GM18873 (cell line): ENCODE measurements around the gene ZBTB20.
A peak's percentile ranks its signal among the peaks of the same experiment; 100 is the strongest.

Source experiments
- ATAC-seq: cut with Tn5 transposase; IDR thresholded peaks from one replicate; pipeline ENCODE4 v1.9.1; 2021; ENCODE audit warnings: mild to moderate bottlenecking, moderate library complexity, moderate number of reproducible peaks; ENCODE audit not compliant: unreplicated experiment, low FRiP score

Gene ZBTB20

DNA sequence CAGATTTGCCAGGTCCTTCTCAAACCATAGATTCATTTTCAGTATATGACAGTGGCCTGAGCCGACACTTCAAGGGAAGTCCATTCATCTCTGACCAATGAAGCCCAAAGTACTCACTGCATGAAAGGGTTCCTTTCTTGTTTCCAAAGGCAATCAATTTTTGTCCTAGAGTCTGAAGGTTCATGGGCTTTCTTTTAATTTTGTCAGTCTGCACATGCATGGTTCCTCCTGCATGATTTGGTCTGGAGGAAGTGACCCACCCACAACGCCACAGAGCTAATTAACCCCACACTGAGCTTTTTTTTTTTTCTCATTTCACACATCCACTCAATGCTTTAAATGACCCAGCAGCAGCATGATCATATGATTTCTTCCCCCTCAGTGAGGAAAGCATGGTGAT lies 636.9 kb downstream of the ZBTB20 start:
- ATAC-seq = no peak

DNA sequence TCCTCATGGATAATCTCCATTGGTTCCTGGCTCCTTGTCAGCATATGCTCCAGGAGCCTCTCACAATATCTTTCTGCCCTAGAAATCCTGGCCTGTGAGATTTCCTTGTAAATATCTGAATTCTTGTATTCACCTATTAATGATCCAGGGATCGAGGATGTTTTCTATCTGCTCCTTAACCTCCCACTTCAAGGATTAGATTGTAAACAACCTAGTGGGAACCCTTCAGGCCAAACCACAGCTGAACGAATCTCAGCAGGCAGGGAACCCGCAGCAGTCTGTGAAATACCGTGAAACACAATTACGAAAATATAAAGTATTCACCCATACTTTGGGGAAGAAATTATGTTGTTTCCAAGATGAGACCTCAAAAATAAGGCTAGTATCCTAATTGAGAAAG lies 637.3 kb downstream of the ZBTB20 start:
- ATAC-seq = no peak

DNA sequence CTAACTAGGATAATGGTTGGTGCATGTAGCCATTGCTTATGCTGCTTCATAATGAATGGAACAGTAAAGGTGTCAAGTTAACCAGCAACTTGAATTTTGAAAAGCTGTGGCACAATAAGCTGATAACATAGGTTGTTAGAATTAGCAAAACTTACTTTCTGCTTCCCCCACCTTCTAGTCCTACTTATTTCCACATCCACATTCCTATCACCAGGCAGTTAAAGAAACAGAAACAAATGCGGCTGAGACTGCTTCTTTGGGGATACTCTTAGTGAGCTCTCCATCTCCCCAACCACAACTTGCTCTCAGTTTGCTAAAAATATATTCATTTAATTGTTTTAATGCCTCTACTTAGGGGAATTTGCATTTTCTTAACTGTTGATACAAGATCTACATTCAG lies 638.1 kb downstream of the ZBTB20 start:
- ATAC-seq = no peak

DNA sequence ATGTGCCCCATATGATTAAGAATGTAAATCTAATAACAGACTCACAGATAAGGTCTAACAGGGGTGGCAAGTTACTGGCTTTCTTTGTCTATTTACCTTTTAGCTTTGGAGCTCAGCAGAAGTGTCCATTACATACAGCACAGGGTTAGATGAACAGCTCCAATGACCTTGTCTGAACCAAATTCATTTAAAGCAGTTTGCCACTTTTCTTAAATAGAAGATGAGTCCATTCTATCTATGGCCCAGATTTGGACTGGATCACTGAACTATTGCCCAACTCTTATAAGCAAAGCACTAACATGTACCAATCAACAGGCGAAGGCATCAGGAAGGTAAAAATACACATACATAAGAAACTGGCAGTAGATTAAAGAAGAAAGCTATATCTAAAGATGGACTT lies 638.9 kb downstream of the ZBTB20 start:
- no peak for ATAC-seq

DNA sequence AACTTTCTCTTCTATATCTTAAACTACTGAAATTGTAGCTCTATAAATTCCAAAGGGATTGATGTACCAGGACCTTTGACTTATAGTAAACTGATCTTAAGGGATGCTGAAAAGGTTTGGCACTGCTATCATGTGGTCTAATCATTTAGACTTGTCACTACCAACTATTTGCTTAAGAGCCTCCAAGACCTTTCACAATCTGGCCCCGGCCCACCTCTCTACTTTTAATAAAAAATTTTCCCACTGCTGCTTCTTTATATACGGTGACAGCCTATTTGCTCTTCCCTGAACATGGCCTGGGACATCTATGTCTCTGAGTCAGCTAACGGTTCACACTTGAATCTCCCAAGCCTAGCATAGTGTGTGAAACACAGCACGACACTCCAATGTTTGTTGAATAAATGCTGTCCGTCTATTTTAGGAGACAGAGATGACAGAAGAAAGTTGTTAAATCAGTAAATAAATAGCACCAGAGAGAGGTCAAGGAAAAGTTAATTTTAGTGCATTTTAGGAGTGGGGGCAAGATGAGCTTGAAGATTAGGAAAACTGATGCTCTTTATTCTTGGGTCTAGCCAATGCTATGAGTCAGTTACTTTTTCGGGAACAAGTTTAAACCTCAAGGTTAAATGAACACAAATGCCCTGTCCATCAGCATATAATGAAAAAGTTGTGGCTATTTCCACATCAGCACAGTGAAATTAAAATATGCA lies 640.3 kb downstream of the ZBTB20 start:
- no peak for ATAC-seq

DNA sequence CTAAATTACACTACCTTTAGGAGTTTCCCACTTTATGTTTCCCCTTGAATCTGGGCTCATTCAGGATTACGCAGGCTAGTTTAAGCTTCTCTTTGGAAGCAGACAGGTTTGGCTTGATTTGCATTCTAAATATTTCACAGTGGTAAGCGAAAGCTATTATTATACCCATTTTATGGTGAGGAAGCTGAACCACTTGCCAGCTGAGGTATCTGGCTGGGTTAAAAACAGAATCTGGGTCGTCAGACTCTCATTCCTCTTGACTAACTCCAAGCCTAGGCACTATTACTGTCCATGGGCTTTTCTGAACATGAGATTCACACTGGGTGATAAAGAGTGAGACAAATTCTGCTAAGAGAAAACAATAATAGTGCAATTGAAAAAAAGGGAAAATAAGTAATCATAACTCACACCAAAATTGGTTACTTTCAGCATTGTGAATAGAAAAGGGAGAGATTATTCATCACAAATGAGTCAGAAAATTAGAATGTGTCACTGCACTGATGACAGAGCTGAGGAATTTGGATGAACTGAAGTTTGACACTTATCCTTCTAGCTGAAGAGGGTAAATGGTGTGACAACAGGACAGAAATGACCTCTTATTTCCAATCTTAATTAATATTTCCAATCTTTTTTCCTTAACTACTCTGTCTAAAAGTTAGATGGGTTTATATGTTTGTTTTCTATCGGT lies 642.0 kb downstream of the ZBTB20 start:
- no peak for ATAC-seq

DNA sequence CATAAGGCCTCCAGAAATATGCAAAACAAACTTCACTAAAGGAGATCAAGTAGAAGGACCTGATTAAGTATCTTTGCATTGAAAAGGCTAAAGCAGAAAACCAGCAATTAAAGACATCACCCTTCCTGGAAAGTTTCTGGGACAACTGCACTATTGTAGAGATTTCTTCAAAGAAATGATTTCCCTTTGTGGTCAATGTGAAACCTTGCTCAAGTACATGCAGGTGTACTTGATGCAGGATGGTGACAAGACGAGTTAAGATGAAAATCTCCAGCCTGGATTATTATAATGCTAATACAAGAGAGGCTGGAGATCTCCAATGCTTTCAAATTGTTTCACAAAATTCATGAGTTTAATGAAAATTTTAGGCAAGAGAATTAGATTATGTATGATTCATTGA lies 644.9 kb downstream of the ZBTB20 start:
- peak; percentile 46 for ATAC-seq

DNA sequence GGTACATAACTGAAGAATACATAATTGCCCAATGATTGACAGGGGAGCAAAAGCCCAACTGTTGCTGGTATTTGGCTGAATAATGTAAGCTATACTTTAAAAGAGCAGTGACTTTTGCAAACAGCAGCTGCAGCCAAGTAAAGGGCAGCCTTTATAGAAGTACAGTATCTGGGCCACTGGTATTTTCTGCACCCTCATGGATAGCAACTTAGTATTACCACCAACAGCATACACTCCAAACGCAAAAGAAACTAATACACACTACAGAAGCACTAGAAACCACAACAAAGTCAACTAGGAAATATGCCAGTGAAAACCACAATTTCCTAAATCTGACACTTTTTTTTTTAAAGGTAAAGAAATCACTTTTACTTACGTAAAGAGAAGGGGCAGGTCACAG lies 647.1 kb downstream of the ZBTB20 start:
- ATAC-seq = no peak

DNA sequence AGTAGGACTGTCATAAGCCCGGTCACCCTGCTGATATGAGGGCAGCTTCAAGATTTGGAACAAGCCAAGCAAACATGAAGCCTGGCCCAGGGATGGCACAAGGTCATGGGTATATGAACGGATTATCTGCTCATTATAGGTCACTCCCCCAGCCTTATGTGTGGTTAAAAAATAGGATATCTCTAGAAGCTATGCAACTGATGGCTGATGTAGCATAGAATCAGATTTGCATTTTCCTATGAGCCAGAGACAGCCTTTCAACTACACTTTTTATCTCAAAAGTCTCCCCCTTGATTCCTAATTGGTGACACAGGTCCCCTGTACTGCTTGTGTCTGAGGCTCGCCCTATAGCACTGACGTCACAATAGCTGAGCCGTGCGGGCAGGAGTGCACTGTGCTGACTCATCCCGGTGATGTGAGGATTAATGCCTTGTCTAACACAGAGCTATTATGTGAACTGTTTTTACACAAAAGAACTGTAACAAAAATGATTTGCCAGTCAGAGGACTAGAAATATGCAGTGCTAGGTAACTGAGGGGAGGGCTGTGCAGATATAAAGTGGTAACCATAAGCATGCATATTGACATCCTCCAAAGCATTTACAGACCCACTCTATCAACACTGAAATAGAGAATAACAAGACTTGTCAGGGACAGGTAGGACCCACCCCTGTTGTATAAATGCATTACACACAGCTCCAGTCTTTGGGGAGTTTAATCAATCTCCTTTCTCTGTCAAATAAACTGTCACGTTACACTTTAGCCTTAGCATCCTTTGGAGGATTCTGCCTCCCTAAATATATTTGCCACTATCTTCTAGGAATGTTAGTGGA lies 648.3 kb downstream of the ZBTB20 start:
- no peak for ATAC-seq

DNA sequence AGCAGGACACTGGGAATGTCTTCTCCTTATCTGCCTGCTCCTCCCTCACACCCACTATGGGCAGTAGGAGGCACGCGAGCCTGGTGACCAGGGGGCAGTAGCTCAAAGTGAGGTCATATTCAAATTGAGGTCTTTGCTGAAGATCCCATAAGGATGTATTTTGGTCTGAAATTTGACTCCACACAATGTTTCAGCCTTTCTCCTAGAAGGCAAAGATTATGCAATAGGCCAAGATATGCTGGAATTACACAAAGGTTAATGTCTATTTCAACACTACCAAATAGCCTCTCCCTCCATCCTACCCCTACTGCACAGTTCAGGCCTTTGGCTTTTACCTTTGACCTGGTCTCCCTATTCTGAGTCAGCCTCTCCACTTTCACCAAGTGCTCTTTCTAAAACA lies 650.2 kb downstream of the ZBTB20 start:
- ATAC-seq = no peak

DNA sequence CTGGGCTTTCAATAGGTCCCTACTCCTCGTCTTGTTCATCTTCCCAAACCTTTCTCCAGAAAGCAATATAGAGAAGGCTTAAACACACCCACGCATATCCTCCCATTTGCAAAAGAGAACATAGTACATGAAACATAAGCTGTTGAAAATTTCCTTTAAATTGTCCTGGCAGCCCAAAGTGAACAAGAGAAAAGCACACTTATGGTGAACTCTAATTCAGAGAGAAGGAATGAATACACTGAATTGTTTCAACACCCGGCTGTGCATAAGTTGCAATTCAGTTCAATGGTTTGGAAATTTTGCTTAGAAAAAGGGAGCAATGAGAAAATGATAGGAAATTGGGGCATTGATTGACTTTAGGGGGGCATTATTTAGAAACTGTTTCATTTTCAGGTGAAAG lies 650.6 kb downstream of the ZBTB20 start:
- ATAC-seq = no peak

DNA sequence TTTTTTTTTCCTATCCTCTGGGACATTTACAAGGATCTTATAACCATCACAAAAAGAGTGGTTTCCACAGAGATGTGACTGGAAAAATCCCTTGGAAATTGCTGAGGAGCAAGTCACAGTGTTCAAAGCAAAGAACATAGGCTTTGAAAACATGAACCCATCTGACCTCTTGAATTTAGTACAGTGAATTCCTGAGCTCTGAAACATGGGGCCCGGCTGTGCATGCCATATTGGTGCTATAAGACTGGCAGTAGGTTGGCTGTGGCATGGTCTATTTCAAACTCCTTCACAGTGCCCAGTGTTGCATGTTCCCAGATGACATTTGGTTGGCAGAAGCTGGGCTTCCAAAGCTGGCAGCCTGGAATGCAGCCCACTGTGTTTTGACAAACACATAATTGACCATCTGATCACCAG lies 651.1 kb downstream of the ZBTB20 start:
- ATAC-seq = no peak

DNA sequence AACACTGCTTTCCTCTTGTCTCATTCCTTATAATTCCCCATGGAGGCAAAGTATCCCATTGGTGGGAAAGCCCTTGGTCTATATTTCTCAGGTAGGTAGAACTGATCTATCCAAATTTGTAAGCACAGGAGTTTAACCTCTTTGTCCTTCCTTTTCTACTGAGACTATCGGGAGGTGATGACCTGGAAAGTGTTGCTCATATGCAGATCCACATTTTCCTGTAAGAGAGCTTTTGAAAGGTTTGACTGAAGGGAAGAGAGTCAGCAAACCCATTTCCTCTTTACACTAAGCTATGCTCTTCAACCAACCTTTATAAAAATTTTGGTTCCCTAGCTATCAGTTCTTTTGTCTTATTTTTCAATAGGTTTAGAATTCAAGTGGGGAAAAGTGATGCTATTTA lies 652.6 kb downstream of the ZBTB20 start:
- no peak for ATAC-seq

DNA sequence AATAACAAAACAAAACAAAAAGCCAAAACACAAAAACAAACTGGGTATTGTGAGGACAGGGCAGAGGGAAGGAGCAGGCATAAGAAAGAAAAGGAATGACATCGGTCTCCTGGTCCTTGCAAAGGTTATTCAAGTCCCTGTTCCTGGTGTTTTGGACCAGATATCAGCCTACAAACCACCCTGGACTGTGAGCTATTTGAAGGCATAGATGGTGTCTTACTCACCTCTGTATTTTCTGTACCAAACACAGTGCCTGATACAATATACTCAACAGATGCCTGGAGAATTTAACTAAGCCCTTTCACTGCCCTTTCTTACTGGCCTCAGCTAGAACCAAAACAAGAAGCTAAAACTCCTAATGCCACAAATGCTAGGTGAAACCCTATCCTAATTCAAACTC lies 656.3 kb downstream of the ZBTB20 start:
- ATAC-seq = no peak

DNA sequence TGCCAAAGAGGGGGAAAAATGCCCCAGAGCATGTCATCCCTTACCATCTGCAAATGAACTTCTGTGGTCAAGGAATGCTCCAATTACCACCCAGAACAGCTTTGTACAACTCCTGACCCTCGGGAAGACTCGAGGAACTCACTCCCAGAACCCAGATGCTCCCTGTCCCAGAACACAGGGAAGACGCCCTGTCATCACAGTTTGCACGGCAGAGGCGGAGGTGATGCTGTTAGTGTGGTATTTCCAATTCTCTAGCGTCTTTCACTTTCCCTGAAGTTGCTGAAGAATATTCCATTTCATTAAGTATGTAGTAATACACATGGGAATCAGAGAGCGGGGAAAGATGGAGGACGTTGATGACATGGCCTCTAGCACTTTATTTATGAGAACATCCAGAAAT lies 659.6 kb downstream of the ZBTB20 start:
- no peak for ATAC-seq

DNA sequence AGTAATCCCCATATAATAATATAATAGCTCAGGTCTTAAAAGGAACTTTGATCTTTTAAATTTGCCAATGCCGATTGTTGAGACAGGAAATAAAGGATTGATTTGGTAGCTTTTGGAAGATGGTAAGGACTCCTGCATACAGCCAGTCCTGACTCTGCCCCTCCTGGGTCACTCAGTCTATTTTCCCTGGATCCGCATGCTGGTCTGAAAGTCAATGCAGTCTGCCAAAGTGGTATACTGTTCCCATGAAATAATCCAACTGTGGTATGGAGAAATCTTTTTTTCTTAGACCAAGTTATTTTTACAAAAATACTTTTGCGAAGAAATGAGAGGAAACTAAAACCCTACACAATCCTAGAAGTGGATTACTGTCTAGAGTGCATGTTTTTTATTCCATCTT lies 662.2 kb downstream of the ZBTB20 start:
- no peak for ATAC-seq

DNA sequence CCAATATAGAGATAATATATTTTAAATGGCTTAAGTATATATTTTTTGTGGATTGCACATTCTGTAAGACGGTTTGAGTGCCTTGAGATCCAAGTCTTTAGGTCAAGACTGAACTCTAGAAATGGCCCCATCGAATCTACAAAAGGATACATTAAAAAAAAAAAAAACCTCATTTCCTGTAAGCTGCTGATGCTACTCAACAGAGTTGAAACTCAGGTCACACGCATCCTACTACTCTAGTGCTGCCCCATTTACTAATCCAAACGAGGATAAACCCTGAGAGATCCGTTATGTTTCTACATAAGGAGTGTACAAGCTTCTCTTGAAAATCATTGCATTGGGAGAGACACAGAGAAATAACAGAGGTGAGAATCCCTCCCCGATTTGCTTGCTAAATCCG lies 666.0 kb downstream of the ZBTB20 start:
- no peak for ATAC-seq

DNA sequence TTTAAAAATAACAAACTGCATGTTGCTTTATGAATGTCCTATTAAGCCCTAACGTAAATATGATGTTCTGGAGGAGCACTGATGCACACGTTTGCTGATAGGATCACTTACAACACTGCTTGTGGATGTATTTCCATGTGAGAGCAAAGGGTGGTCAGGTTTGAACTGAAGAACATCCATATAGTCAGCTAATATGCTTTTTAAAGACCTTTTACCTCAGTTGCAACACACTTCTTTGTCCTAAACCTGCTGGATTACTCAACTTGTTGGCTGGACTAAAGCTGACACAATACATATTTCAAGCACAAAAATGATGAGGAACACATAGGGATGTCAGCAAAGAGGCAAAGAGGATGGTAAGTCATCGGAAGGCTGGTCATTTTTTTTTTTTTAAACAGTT lies 666.6 kb downstream of the ZBTB20 start:
- no peak for ATAC-seq

DNA sequence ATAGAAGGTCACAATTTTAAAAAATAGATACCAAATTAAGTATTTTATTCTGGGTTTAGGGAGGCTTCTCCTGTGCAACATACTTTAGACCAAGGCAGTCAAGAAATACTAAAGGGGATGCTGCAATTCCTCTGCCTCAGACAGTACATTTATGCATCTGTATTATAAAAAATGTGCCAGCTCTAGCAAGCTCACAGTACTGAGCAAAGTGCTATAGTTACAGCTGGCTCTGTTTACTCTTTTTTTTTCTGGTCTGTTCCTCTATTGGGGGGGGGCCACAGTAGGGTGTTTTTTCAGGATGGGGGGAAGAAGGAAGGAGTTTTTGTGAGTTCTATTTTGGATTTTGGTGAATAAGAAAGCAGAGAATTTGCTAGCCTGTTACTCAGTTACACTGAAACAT lies 668.3 kb downstream of the ZBTB20 start:
- ATAC-seq = no peak

DNA sequence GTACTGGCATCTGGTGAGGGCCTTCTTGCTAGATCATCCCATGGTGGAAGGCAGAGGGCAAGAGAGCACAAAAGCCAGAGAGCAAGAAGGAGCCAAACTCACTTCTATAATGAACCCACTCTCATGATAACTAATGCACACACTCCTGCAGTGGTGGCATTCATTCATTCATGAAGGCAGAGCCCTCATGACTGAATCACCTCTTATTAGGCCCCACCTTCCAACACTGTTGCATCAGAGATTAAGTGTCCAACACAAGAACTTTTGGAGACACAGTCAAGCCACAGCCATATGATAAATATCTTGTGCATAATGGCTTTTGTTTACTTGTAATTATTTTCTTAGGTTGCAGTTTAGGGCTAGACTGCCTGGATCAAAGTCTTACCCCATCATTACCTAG lies 670.6 kb downstream of the ZBTB20 start:
- no peak for ATAC-seq

DNA sequence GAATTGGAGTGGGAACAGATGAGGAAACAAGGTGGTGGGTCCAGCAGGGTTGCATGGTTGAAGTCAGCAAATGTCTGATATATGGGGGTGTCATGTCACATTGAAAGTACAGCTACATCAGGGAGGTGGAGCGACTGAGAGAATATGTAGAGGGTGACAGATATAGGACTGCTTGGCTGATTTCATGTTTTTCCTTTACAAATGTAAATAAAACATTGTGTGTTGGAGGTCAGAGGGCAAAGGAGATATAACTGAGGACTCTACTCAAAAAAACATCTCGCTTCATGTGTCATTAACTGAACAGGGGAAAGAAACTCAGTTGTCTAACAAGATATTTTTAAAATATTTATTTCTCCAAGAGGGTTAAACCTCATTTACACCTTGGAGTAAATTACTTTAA lies 675.6 kb downstream of the ZBTB20 start:
- no peak for ATAC-seq

DNA sequence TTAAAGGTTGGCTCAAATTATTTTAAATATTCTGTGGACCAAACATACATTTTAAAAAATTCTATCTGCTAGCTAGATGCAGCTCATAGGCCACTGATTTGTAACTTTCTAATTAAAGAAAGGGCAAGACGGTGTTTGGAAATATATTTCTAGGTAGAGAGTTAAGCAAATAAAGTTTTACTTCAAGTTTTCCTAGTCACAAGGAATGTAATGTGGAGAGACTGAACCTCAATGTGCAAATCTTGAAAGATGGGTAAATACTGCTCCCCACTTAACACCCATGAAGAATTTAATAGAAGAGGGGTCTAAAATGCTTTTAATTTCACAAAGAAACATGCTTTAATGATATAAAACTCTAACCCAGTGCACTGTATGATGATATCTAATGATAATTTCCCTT lies 678.0 kb downstream of the ZBTB20 start:
- no peak for ATAC-seq
